Posterior vena cava (tissue), 2 donors: ENCODE results near the gene LRP1B. TPM values are rescaled to one million over a fixed set of nuclear protein-coding genes. Genes with fewer than 3 reads are reported as not detected.
"Not testable (repeated sequence)": the region's sequence is repeated elsewhere in the genome, so short reads cannot be mapped to it uniquely, and the experiment has no call there.

Experiments
- DNase-seq: peaks from one replicate; pipeline ENCODE4 v3.0.0-alpha.2; 2020; ENCODE audit warnings: low spot score
- intact Hi-C, 2 donors: fragments of 100-400 bp; cut with DNase I; formaldehyde crosslinking; loops; one replicate each; pipeline versions ENCODE4 v1.14.1 to v1.14.2; 2022 to 2023
- total RNA-seq, 2 donors: library from RNA; stranded (reverse); fragmentation: NEBNext Ultra II Directional; extraction: Animal tissue kit (Norgen Biotek cat#: 25700); gene quantifications; one replicate each; pipeline ENCODE4 v1.2.1, GENCODE V29; 2021
- donor health status: DM: yes; HTN: yes; CAD: no.
- donor health status: DM: yes; HTN: yes; CAD: no.

LRP1B gene
- total RNA-seq, 2 donors from 2014 or later: 0.46 to 0.48 TPM

GRCh38 chr2:141182246-141182645 is 948.6 kb downstream of the LRP1B start:
- intact Hi-C loops: no loop called here
- no peak for DNase-seq

- DNase-seq, intact Hi-C loops: not testable (repeated sequence)
These were observed 961.7 kb downstream of the LRP1B start for GRCh38 chr2:141169117-141169516.

GRCh38 chr2:141162314-141162713 is 968.5 kb downstream of the LRP1B start:
- intact Hi-C loops: no loop called here
- DNase-seq: no peak

DNA sequence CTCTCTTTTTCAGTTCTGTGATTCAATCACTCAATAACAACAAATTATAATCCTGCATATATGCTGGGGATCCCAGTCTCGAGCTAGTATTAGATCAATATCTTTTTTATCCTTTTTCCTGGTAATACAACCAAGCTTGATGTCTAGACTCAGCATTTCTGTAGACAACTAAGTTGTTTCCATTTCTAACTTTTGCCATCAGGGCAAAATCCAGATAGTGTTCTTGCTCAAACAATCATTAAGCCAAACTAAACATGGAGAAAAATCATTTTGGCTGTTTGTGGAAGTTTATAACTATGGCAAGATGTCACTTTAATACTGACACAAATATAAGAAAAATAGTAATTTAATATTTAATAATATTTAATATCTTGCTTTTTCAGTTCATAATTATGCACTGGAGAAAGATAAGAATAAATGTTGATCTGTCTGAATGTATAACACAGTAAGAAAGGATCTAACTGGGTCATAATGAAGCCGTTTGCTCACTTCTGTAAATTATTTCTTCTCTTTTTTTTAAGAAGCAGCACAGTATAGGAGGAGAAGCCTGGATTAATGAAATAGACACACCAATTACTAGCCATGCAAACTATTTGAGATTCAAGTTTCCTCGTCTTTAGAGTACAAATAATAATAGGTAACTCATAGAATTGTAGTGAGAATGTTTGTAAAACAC is 979.1 kb downstream of the LRP1B start:
- no peak for DNase-seq
- intact Hi-C loops: no loop called here

DNA sequence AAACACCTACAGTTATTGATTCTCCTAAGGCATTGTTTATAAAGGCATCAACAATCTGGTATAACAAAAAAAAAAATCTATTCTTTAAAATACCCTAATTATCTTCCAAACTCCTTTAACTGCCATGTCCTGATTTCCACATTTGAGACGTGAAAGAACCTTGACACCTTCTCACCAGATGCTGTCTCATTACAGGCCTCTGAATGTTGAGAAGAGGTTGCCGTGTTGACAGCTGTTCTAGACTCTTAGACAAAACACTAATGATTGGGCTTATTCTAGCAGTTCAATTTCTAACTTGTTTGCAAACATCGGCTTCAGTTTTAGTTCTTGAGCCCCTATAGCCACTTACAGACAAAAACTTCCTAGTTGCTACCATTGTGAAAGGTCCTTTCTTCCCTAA is 988.8 kb downstream of the LRP1B start:
- intact Hi-C loops: no loop called here
- DNase-seq: no peak

DNA sequence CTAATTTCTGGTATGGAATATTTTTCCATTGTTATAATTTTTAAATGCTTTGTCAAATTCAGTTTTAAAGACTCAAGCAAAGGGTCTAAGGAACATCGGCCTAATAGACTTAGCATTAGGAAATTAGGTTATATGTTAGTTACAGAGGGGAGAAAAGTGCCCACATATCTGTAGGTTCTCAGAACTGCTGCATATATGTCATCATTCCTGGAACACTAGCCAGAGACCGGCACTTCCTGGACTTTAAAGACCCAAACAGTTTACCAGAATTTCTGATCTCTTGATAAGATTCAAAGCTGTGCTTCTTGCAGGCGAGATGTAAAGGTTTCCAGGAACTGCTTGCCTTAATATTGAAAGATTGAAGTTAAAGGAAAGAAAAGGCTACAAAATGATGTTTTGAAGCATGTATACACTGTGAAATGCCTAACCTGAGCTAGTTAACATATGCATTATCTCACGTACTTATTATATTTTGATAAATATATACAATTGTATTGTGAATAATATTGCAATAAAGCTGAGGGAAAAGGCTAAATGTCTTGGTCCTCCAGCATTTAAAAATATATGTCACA is 993.6 kb downstream of the LRP1B start:
- intact Hi-C loops: no loop called here
- no peak for DNase-seq

DNA sequence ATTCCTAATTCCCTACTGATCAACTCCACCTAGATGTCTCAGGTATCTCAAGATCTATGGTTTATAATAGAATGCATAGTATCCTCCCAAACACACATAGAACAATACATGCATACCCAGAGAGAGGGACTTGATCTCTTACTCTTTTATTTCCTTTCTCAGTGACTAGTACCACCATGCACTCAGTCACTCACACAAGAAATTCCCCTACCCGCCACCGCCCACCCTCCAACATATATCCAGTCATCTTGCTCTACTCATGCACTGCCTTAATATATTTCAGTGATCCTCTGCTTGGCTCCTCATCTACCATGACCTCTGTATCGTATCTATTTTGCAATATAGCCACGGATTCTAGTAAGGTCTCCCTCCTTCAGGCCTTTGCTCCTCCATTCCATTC is 996.9 kb downstream of the LRP1B start:
- intact Hi-C loops: no loop called here
- DNase-seq: no peak

DNA sequence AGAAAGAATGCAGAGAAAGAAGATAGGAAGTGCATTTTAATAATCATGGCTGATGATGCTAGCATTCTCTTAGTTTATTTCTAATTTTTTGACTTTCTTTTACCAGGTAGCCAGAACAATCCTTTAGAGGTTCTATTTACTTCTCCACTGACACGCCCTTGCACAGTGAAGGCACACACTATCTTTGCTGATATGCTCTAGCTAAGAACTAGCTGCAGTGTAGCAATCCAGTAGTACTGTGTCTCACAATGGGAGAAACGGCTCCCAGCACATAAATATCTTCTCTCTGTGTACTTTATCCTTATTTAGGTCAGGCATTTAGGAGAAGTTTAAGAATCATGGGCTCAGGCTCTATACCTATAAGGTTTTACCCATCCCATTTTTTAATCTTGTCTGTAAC is 1005.4 kb downstream of the LRP1B start:
- DNase-seq: no peak
- intact Hi-C loops: no loop called here

GRCh38 chr2:141118836-141119235 is 1012.0 kb downstream of the LRP1B start:
- intact Hi-C loops: no loop called here

DNA sequence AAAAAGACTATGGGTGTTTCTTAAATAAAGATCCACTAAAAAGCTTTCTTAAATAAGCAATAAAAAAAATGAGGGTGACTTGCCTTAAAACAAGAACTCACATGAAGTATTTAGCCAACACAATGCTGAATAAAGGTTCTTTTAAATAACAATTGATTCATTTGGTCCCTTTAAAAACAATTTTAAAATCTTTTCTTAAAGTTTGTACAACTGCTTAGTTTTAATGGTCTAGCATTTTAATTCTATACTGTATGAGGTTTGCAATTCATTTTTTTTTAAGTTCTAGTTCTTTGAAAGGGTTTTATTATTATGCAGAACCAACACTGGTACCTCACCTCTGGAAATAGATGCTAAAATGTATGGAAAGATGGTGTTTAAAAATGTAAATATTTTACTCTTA is 1017.5 kb downstream of the LRP1B start:
- intact Hi-C loops: no loop called here
- DNase-seq: no peak

More at GRCh38 chr2:141118836-141119235, 1012.0 kb downstream of the LRP1B start:
- no peak for DNase-seq

DNA sequence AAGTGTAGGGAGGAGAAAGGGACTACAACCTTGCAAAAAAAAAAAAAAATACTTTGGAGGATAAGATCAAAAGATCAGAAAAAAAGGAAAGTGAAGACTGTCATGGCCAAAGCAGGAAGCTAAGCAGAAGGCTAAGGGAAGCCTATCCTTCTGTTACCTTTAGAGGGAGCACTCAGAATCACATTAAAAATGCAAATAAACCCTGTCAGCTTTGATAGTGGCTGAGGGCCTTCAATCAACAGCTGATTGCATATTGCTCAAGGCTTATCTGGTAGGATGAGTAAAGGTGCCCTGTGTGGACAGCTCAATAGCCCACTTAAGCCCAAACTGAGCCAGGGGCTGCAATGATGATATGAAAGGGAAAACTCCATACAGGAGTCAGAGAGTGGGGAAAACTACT is 1021.2 kb downstream of the LRP1B start:
- DNase-seq: no peak
- intact Hi-C loops: no loop called here

- no peak for DNase-seq
- intact Hi-C loops: no loop called here
These were observed 1025.1 kb downstream of the LRP1B start for GRCh38 chr2:141105763-141106162.

- DNase-seq: no peak
- intact Hi-C loops: no loop called here
These were observed 1027.6 kb downstream of the LRP1B start for GRCh38 chr2:141103216-141103615.

GRCh38 chr2:141079231-141079630 is 1051.6 kb downstream of the LRP1B start:
- DNase-seq: no peak
- intact Hi-C loops: no loop called here

GRCh38 chr2:141075753-141076152 is 1055.1 kb downstream of the LRP1B start:
- intact Hi-C loops: no loop called here
- no peak for DNase-seq

DNA sequence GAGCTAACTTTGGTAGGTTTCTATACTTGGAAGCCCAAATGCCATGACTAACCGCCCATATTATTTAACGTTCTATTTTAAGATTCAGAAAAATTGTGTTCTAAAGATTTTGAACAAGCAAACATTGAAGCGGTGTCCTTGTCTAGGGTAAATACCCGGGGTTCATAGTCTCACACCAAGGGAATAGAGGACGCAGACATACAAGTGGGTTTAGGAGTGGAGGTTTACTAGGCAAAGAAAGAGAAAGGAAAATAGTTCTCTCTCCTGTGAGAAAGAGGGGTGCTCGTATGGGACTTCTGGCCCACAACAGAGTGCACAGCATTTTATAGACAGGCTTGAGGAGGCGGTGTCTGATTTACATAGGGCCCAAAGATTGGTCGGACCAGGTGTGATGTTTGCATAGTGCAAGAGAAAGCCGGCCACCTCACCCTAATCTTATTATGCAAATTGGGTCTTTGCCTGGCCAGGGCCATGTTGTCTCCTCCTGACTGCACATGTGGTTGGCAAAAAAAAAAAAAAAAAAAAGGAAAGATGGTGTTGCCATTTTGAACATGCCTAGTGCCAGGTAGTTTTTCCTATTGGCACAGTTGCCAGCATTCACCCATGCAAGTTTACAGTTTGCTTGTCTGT is 1062.6 kb downstream of the LRP1B start:
- intact Hi-C loops: no loop called here

GRCh38 chr2:141065042-141065441 is 1065.8 kb downstream of the LRP1B start:
- intact Hi-C loops: no loop called here
- DNase-seq: no peak

More for the DNA sequence above, 1062.6 kb downstream of the LRP1B start:
- DNase-seq: no peak

GRCh38 chr2:141063406-141063805 is 1067.4 kb downstream of the LRP1B start:
- no peak for DNase-seq
- intact Hi-C loops: no loop called here

GRCh38 chr2:141062443-141062842 is 1068.4 kb downstream of the LRP1B start:
- DNase-seq: no peak
- intact Hi-C loops: no loop called here

- no peak for DNase-seq
- intact Hi-C loops: no loop called here
These were observed 1068.8 kb downstream of the LRP1B start for GRCh38 chr2:141062031-141062430.

- intact Hi-C loops: no loop called here
- no peak for DNase-seq
These were observed 1072.3 kb downstream of the LRP1B start for GRCh38 chr2:141058556-141058955.
